HG03460 (cell line): ENCODE data around the gene IL34.

ENCODE experiments used
- ATAC-seq: cut with Tn5 transposase; IDR thresholded peaks from one replicate; pipeline ENCODE4 v1.9.1; 2021; ENCODE audit not compliant: unreplicated experiment

The IL34 gene

GRCh38 chr16:70687102-70687511 lies 40.7 kb downstream of the IL34 start:
- no peak for ATAC-seq

GRCh38 chr16:70687671-70688245 lies 41.4 kb downstream of the IL34 start:
- no peak for ATAC-seq

- no peak for ATAC-seq
Measured at GRCh38 chr16:70688246-70688742, 41.9 kb downstream of the IL34 start.

DNA sequence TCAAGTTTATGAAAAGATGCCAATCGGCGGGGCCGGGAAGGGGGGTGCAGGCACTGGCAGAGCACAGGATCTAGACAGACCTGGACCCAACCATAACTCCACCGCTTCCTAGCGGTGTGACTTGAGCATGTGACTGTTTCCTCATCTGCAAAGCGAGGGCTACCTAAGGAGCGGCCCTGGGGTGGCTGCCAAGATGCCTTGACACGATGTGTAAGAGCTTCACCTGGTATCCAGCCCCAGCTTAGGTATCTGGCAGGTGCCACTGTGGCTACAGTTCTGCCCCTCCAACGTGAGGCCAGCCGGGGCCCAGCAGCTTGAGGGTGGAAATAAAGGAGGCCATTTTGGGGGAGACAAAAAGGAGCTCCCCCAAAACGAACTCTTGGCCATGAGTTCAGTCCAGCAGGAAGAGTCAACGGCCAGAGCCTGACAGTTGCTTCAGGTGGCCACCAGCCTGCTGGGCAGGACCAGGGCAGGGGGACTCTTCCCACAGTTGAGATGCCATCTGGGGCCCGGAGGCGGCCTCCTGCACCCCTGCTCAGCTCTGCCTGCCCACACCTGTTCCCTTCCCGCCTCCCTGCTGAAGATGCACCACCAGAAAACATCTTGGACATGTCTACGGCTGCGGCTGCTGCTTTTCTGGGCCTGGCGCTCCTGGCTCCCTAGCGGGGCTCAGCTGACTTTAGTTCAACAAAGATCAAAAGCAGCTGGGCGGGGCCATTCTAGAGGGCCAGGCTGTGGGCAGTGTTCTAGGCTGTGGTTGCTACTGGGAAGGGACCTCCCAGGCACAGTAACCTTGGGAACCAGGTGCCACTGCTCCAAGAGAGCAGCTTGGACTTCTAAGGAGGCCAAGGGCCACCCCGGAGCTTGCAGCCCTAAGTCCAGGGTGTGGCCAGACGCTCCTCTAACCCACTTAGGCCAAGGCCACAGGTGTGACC lies 42.9 kb downstream of the IL34 start:
- no peak for ATAC-seq

DNA sequence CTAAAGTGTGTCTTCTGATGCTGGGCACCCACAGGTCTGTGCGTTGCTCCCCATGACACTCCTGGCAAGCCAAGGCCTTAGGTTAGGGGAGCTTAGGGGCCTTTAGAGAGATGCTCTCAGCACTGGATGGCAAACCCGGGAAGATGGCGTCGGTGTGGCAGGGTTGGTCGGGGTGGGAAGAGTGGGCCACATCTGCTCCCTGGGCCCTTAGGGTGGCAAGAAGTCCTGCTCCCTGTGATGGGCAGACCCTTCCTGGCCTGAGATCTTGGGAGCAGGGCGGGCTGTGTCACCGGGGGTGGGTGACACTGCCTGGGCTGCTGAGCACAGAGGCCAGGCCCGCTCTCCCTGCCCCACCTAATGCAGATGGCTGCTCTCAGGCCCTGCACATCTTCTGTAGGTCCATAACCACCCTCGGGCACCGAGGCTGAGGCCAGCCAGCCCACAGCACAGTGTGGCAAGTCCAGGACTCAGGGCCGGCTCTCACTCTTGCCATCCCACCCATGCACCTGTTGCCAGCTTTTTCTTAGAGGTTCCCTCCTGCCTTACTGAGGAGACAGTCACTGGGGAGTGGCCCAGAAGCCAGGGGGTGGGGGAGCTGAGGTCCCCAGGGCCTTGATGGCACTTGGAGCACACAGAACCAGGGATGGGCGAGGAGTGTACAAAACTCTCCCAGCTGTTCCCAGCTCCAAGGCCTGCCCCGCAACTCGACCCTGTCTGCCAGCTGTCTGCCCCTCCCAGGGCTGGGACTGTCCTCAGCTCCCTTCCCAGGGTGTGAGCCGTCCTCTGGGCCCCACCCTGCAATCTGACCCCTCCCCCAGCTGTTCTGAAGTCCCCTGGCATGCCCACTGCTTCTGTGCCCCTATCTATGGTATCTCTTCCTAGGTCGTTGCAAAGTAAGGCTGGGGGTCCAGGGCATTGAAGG lies 43.9 kb downstream of the IL34 start:
- no peak for ATAC-seq

- ATAC-seq = no peak
Measured at GRCh38 chr16:70691223-70692129, 45.1 kb downstream of the IL34 start.

DNA sequence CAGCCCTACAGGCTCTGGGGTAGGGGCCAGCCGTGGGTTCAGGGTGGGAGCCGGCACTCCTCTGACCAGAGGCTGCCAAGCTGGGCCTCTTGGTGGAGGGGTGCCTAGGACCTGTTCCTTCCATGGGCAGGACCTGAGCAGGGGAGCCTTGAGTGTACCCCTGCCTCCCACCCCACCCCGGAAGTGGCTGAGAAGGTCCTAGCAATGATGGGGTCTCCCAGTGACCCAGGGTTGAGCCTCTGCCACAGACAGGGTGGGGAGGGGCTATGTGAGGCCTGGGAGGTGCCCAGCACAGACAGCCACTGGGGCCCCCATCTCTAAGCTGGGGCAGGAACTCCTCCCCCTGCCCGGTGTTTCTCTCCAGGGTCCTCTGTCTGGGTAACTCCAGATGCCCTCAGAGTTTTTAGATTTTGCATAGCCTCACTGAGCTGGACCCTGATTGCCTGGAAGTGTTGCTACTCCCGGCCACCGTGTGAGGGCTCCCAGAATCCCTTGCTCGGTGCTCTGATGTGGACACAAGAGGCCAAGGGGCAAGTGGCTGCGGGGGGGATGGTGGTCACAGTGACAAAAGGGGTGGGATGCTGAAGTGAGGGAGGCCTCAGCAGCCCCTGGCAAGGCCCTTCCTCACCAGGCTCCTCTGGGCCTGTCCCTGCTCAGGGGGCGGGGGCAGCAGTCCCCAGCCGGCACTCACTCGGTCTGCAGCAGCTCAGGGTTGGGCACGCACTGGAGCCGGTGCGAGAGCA lies 45.9 kb downstream of the IL34 start:
- no peak for ATAC-seq

- no peak for ATAC-seq
Measured at GRCh38 chr16:70692873-70693671, 46.7 kb downstream of the IL34 start.

- ATAC-seq = no peak
Measured at GRCh38 chr16:70694088-70694867, 47.9 kb downstream of the IL34 start.

GRCh38 chr16:70694868-70695218 lies 48.5 kb downstream of the IL34 start:
- no peak for ATAC-seq

DNA sequence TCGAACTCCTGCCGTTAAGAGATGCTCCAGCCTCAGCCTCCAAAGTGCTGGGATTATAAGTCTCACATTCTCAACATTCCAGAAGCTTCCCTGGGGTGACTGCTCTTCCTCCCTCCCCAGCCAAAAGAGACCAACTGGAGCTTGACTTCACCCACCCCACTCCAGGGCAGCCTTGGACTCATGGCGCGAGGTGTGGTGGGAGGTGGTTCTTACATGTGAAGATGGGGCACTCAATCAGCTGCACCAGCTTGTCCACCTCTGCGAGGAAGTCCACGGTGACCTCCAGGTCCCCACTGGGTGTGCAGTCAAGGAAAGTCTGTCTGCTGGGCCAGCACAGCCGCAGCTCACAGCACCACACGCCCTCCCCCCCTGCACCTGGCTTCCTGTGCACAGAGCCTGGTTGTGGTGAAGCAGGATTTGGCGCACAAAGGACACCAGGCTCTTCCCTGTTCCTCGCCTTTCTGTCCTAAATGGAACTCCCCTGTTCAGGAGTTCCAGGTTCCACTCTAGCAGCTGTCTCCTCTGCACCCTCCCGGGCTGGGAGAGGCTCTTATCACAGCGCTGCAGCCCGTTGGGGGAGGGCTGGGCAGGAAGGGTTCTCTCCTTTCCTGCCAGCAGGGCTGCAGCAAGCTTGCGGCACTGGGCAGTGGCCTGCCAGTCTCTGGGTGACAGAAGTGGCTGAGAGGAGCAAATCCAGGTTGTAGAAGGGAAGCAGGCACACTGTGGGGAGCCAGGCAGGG lies 49.1 kb downstream of the IL34 start:
- no peak for ATAC-seq

GRCh38 chr16:70696355-70696754 lies 50.0 kb downstream of the IL34 start:
- ATAC-seq = no peak

GRCh38 chr16:70696952-70697593 lies 50.7 kb downstream of the IL34 start:
- ATAC-seq = no peak

DNA sequence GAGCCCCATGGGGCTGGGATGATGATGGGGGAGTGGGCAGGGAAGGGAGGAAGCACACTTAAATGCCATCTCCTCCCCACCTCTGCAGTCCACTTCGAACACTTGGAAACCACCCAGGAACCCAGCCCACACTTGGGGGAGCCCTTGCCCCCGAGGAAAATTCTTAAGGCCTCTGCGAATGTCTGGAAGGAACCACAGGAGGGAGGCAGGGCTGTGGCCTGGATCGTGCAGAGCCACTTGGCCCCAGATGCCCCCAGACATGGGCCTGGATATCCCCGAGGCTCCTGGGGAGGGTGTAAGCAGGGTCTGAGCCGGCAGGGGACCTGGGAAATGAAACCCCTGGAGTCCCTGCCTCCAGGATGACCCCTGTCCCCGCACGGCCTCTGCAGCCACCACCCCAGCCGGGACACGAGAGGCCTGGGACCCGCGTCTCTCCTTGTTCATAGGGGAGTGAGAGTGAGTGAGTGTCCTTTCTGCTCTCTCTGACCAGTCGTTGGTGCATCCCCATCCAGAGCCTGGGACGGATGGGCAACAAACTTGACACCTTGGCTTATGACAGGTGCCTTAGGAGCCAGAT lies 51.3 kb downstream of the IL34 start:
- no peak for ATAC-seq

GRCh38 chr16:70698901-70699300 lies 52.5 kb downstream of the IL34 start:
- ATAC-seq = no peak

- no peak for ATAC-seq
Measured at GRCh38 chr16:70699696-70700095, 53.3 kb downstream of the IL34 start.
